GM12864 (cell line): ENCODE results near the gene RSU1.

Experiments used
- DNase-seq: peaks from one replicate; pipeline ENCODE4 v3.0.0-alpha.2; 2011; ENCODE audit warnings: low read depth
- H3K4me3 ChIP-seq: 2 replicates; pipeline ENCODE4 v1.5.1; 2011; ENCODE audit warnings: mild to moderate bottlenecking, low read depth, low read length, control low read depth
- CTCF ChIP-seq: IDR thresholded peaks from 2 replicates; pipeline ENCODE4 v1.5.1; 2011; ENCODE audit warnings: low read depth, mild to moderate bottlenecking, moderate library complexity, low read length, control low read depth, inconsistent platforms; ENCODE audit errors: missing control alignments

Gene RSU1

DNA sequence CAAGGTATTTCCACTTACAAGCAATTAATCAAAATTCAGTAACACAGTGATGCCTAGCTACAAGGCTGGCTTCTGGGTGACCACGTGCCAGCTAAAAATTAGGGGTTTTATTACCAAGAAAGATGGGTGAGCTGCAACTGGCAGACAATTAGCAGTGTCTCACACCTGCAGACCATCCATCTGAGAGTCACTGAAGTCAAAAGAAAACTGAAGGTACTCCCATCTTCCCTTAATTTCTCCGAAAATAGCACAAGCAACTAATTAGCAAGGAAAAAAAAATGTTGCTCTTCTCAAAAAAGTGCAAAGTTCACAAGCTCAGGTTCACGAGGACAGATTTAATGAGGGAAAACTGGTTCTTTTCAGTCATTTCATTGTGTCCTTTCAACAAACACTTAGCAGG lies 28.4 kb downstream of the RSU1 start:
- no peak for TF ChIP-seq CTCF
- H3K4me3 ChIP-seq: no peak overlapping the region
- no peak for DNase-seq

GRCh38 chr10:16788125-16788524 lies 29.1 kb downstream of the RSU1 start:
- TF ChIP-seq CTCF: no peak
- no peak overlapping the region for H3K4me3 ChIP-seq

DNA sequence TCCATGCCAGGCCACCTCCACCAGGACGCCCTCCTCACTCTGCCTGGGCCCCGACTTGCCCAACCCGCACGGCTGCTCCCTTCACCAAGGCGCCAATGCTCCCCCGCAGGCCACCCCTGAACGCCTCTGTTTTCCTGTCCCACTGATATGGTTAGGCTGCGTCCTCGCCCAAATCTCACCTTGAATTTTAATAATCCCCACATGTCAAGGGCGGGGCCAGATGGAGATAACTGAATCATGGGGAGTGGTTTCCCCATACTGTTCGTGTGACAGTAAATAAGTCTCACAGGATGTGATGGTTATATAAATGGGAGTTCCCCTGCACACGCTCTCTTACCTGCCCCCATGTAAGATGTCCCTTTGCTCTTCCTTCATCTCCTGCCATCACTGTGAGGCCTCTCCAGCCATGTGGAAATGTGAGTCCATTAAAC lies 29.8 kb downstream of the RSU1 start:
- no peak for TF ChIP-seq CTCF
- no peak for DNase-seq
- H3K4me3 ChIP-seq: no peak overlapping the region

More at GRCh38 chr10:16788125-16788524, 29.1 kb downstream of the RSU1 start:
- DNase-seq: no peak

DNA sequence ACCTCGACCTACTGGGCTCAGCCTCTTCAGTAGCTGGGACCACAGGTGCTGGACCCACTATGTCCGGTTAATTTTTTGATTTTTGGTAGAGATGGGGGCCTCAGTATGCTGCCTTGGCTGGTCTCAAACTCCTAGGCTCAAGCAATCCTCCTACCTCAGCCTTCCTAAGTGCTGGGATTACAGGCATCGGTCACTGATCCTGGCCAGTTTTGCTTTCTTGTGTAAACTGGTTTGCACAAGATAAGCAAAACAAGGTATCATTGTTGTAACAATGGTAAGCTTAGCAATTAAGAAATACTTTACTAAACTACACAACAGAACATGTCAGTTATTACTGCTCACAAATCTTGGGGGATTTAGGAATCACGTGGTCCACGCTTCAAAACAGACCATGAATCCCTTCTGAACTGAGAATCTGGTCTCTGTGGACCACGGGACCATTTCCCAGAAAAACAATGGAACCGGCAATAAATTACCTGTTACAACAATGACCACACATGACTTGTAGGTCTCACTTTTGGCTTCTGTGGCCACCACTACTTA lies 36.8 kb downstream of the RSU1 start:
- no peak overlapping the region for H3K4me3 ChIP-seq
- no peak for DNase-seq
- TF ChIP-seq CTCF: no peak

DNA sequence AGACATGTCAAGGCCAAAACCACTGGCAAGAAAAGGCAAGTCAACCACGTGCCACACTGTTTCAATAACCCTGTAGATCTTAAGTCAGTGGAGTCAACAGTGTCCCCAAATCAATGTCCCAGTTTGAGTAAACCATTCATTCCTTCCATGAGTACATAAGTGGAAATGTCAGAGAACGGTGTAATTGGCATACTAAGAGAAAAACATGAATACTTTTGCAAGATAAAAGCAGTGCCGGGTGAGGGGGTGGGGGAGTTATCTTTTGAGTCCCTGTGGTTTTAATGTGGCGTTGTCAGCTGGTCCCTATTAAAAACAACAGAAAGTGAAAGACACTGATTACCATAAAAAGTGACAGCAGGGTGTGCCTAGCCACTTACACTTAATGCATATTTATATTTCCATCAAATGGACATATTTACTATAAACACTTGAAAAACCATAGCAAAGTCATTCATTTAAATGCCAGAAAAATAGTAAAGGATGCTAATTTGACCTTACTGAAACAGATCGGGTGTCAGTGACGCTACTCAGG lies 37.8 kb downstream of the RSU1 start:
- DNase-seq: peak; percentile 15
- no peak overlapping the region for H3K4me3 ChIP-seq
- no peak for TF ChIP-seq CTCF

DNA sequence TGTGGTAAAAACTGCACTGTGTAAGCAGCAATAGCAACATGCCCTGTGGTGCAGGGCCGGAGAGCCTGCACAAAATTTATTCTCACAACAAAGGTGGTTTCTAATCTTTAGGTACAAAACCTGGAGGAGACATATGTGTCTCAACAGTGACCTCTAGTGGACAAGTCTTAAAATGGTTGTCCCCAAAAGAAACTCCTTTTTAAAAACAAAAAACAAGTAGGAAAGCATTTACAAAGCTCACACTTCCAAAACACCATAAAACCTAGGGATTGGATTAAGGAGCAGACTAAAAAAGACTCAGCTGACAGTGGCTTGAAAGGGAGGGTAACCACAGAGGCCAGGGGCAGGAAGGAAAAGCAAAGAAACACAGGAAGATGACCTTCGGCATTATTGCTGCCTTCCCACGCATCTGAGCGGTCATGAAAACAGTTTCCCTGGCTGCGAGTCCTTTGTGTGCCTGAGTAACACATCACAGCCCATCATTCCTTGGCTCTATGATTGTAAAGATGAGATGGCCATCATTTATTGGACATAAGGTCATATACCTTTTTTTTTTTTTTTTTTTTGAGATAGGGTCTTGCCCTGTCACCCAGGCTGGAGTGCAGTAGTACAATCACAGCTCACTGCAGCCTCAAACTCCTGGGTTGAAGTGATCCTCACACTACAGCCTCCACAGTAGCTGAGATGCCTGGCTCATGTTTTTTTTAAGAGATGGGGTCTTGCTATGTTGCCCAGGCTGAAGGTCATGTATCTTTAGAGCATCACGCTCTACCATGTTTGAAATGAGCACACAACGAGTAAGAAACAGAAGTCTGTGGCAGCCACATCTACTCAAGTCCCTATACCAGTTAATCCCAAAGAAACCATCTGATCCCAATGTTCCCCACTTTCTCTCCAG lies 39.5 kb downstream of the RSU1 start:
- no peak overlapping the region for H3K4me3 ChIP-seq
- peak; percentile 58 for TF ChIP-seq CTCF
- DNase-seq: peak; percentile 41
